Chondrocyte (in vitro differentiated cells): ENCODE measurements around the gene KLF7. TPM values are rescaled to one million over a fixed set of nuclear protein-coding genes. Genes with fewer than 3 reads are reported as not detected.

ENCODE experiments used
- DNase-seq: peaks from one replicate; pipeline ENCODE4 v3.0.0; 2021; ENCODE audit warnings: mixed read lengths, low spot score
- H3K27ac Mint-ChIP-seq: one replicate; pipeline ENCODE4 v1.8.0; 2021; ENCODE audit warnings: mild to moderate bottlenecking, moderate library complexity, mixed read lengths; ENCODE audit not compliant: unreplicated experiment
- H3K27me3 Mint-ChIP-seq: 2 replicates; pipeline ENCODE4 v1.8.0; 2021; ENCODE audit warnings: low read depth, mixed read lengths
- H3K36me3 Mint-ChIP-seq: 2 replicates; pipeline ENCODE4 v1.8.0; 2021; ENCODE audit warnings: low read depth, mixed read lengths
- H3K4me1 Mint-ChIP-seq: 2 replicates; pipeline ENCODE4 v1.8.0; 2021; ENCODE audit warnings: low read depth, mild to moderate bottlenecking, mixed read lengths
- H3K4me3 Mint-ChIP-seq: one replicate; pipeline ENCODE4 v1.8.0; 2021; ENCODE audit warnings: mild to moderate bottlenecking, moderate library complexity, mixed read lengths; ENCODE audit not compliant: unreplicated experiment
- H3K9me3 Mint-ChIP-seq: 2 replicates; pipeline ENCODE4 v1.8.0; 2021; ENCODE audit warnings: low read depth, mixed read lengths
- CTCF ChIP-seq: fragments of 200-600 bp; sonication (generic); IDR thresholded peaks from 2 replicates; pipeline ENCODE4 v1.5.0; 2021; ENCODE audit warnings: antibody characterized with exemption, mild to moderate bottlenecking, moderate library complexity
- total RNA-seq: library from RNA; stranded (reverse); gene quantifications from 3 replicates; pipeline ENCODE4 v1.2.1, GENCODE V29; 2021

The KLF7 gene
- total RNA-seq, 1 donor from 2014 or later, result 38.5 TPM

DNA sequence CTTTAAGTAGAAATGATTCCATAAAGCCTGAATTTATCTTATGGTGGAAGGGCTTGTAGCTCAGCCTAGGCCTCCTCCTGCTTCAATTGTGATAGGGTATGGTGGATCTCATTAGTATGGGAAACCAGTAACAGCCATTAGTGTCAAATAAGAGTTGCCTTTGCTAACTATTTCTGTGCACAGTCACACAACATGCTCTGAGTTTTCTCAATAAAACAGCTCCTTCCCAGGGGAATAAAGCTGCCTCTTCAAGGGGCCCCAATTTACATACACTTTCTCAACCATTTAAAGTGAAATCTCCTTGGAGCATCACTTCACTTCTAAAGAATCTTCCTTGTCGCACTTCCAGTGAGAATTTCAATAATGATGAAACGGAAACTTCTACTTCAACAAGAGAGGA lies 53.4 kb downstream of the KLF7 start:
- Mint-ChIP-seq H3K9me3 (no peaks in the 10 kb centered on the region), H3K4me1 (peaks cover 37% of the 10 kb centered on the region), H3K27ac (peak overlapping the region; percentile 20), H3K27me3 (no peaks in the 10 kb centered on the region), H3K4me3 (no peak overlapping the region), H3K36me3 (peaks cover 13% of the 10 kb centered on the region)
- DNase-seq, result no peak
- no peak for TF ChIP-seq CTCF

- Mint-ChIP-seq H3K9me3 (no peaks in the 10 kb centered on the region), H3K27ac (no peak overlapping the region), H3K4me3 (no peak overlapping the region), H3K36me3 (peaks cover 16% of the 10 kb centered on the region), H3K27me3 (no peaks in the 10 kb centered on the region), H3K4me1 (peaks cover 36% of the 10 kb centered on the region)
- no peak for TF ChIP-seq CTCF
- no peak for DNase-seq
These were observed 54.0 kb downstream of the KLF7 start for GRCh38 chr2:207111757-207112156.

DNA sequence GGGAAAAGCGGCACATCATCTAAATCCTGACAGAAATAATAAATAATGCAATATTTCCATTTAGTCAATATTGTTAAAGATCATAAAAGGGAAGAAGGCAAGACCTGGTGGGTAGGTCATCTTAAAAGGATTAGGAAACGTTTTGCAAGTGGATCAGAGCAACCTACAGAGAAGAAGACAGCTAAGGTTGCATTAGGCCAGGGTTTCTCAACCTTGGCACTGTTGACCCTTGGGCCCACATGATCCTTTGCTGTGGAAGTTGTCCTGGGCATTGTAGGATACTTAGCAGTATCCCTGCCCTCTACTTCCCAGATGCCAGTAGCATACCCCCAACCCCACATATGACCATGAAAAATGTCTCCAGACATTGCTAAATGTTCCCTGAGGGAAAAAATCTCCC lies 55.0 kb downstream of the KLF7 start:
- Mint-ChIP-seq H3K36me3 (peaks cover 21% of the 10 kb centered on the region), H3K27ac (peak overlapping the region; percentile 61), H3K4me3 (no peak overlapping the region), H3K4me1 (peaks cover 27% of the 10 kb centered on the region), H3K9me3 (no peaks in the 10 kb centered on the region), H3K27me3 (no peaks in the 10 kb centered on the region)
- TF ChIP-seq CTCF, result no peak
- DNase-seq, result no peak

- peaks cover 24% of the 10 kb centered on the region for H3K36me3 Mint-ChIP-seq
- H3K27me3 Mint-ChIP-seq, result no peaks in the 10 kb centered on the region
- H3K27ac Mint-ChIP-seq, result no peak overlapping the region
- DNase-seq, result no peak
- no peak overlapping the region for H3K4me3 Mint-ChIP-seq
- H3K9me3 Mint-ChIP-seq, result no peaks in the 10 kb centered on the region
- TF ChIP-seq CTCF, result no peak
- peaks cover 23% of the 10 kb centered on the region for H3K4me1 Mint-ChIP-seq
These were observed 55.4 kb downstream of the KLF7 start for GRCh38 chr2:207110310-207110709.

GRCh38 chr2:207109768-207110167 lies 56.0 kb downstream of the KLF7 start:
- Mint-ChIP-seq H3K27ac (no peak overlapping the region), H3K27me3 (no peaks in the 10 kb centered on the region), H3K4me1 (peaks cover 23% of the 10 kb centered on the region), H3K4me3 (no peak overlapping the region), H3K9me3 (no peaks in the 10 kb centered on the region), H3K36me3 (peaks cover 24% of the 10 kb centered on the region)
- DNase-seq, result no peak
- TF ChIP-seq CTCF, result no peak
